Fibroblast of lung (primary cell): ENCODE results near the gene STPG1. TPM values are rescaled to one million over a fixed set of nuclear protein-coding genes. Genes with fewer than 3 reads are reported as not detected.

ENCODE experiments used
- DNase-seq, 2 donors: peaks; one replicate each; pipeline versions ENCODE4 v3.0.0 to v3.0.0-alpha.2; 2010; ENCODE audit warnings: low read depth in 2 of 2
- H2AFZ ChIP-seq: 2 replicates; pipeline ENCODE4 v1.5.1; 2012; ENCODE audit warnings: low read length, control low read depth, inconsistent platforms
- H3K27ac ChIP-seq: 2 replicates; pipeline ENCODE4 v1.5.1; 2011; ENCODE audit warnings: low read length, control low read depth; ENCODE audit not compliant: insufficient read depth
- H3K27me3 ChIP-seq: 2 replicates; pipeline ENCODE4 v1.5.1; 2011; ENCODE audit warnings: mild to moderate bottlenecking, low read length; ENCODE audit not compliant: control insufficient read depth, insufficient read depth
- H3K36me3 ChIP-seq: 2 replicates; pipeline ENCODE4 v1.5.1; 2011; ENCODE audit warnings: low read length; ENCODE audit not compliant: control insufficient read depth, insufficient read depth
- H3K4me1 ChIP-seq: 2 replicates; pipeline ENCODE4 v1.5.1; 2011; ENCODE audit warnings: low read length; ENCODE audit not compliant: control insufficient read depth, insufficient read depth; ENCODE audit errors: extremely low read depth
- H3K4me2 ChIP-seq: 2 replicates; pipeline ENCODE4 v1.5.1; 2011; ENCODE audit warnings: low read length, control low read depth; ENCODE audit not compliant: insufficient read depth; ENCODE audit errors: extremely low read depth
- H3K4me3 ChIP-seq, 4 experiments: fragments of 200-600 bp in 1 of 4; sonication (generic) in 1 of 4; replicated peaks in 1 of 4; 2 replicates each; pipeline ENCODE4 v1.5.1; 2011 to 2016; ENCODE audit warnings: low read length in 4 of 4, low read depth in 3 of 4, mild to moderate bottlenecking in 3 of 4, control low read depth in 2 of 4, inconsistent platforms in 1 of 4, mixed read lengths in 1 of 4; ENCODE audit not compliant: insufficient read depth in 1 of 4; ENCODE audit errors: control extremely low read depth in 1 of 4
- H3K79me2 ChIP-seq: 2 replicates; pipeline ENCODE4 v1.5.1; 2012; ENCODE audit warnings: mild to moderate bottlenecking, low read length, inconsistent platforms; ENCODE audit not compliant: control insufficient read depth, insufficient read depth
- H3K9ac ChIP-seq: 2 replicates; pipeline ENCODE4 v1.5.1; 2011; ENCODE audit warnings: mild to moderate bottlenecking, low read length, control low read depth; ENCODE audit not compliant: insufficient read depth
- H3K9me3 ChIP-seq: 2 replicates; pipeline ENCODE4 v1.5.1; 2012; ENCODE audit warnings: low read depth, low read length; ENCODE audit not compliant: control insufficient read depth, insufficient read depth
- H4K20me1 ChIP-seq: 2 replicates; pipeline ENCODE4 v1.5.1; 2011; ENCODE audit warnings: low read length; ENCODE audit not compliant: control insufficient read depth, insufficient read depth; ENCODE audit errors: extremely low read depth
- CTCF ChIP-seq, 2 donors: IDR thresholded peaks in 1 of 2; conservative IDR thresholded peaks in 1 of 2; 1 replicate in 1 of 2; 2 replicates in 1 of 2; pipeline ENCODE4 v1.5.1; 2011 to 2012; ENCODE audit warnings: low read length in 2 of 2, control low read depth in 1 of 2, inconsistent platforms in 1 of 2, low read depth in 1 of 2, mild to moderate bottlenecking in 1 of 2
- EZH2 ChIP-seq: IDR thresholded peaks from 2 replicates; pipeline ENCODE4 v1.5.1; 2012; ENCODE audit warnings: low read length, control low read depth, mild to moderate bottlenecking; ENCODE audit errors: missing control alignments
- polyA plus RNA-seq, 2 donors: library from polyadenylated mRNA; depleted of rRNA in 1 of 2; stranded (reverse) in 1 of 2; unstranded in 1 of 2; fragments of >200 nt; gene quantifications; 2 replicates each; pipeline ENCODE4 v1.2.1, GENCODE V29; 2011 to 2012; ENCODE audit warnings: missing spikeins in 1 of 2
- total RNA-seq: library from RNA; depleted of rRNA; stranded (reverse); fragments of >200 nt; gene quantifications from 2 replicates; pipeline ENCODE4 v1.2.1, GENCODE V29; 2014

The STPG1 gene
- total and polyA plus RNA-seq, 2 donors (not counting 1 experiment from before 2014, with no cell fraction given), result 7.9 to 8.5 TPM

GRCh38 chr1:24317081-24317480 lies 96.5 kb downstream of the STPG1 start:
- H3K27me3 ChIP-seq, result peaks cover 35% of the 10 kb centered on the region
- DNase-seq, result no peak
- H3K4me1 ChIP-seq, result no peaks in the 10 kb centered on the region
- H2AFZ ChIP-seq, result no peak overlapping the region
- no peaks in the 10 kb centered on the region for H3K9me3 ChIP-seq
- no peak for TF ChIP-seq CTCF (conservative IDR thresholded peaks at IDR 0.05 in 1 of 2, IDR thresholded peaks at IDR 0.05 in 1 of 2; ENCODE audit: low read depth in 1 of 2, low read length in 2 of 2)
- no peak for TF ChIP-seq EZH2
- no peaks in the 10 kb centered on the region for H3K36me3 ChIP-seq
- H3K79me2 ChIP-seq, result no peaks in the 10 kb centered on the region
- H3K4me2 ChIP-seq, result no peak overlapping the region
- no peak overlapping the region for H3K9ac ChIP-seq
- H4K20me1 ChIP-seq, result no peaks in the 10 kb centered on the region
- no peak overlapping the region for H3K27ac ChIP-seq
- H3K4me3 ChIP-seq, result no peak overlapping the region

GRCh38 chr1:24316645-24317044 lies 96.9 kb downstream of the STPG1 start:
- H4K20me1 ChIP-seq, result no peaks in the 10 kb centered on the region
- no peak overlapping the region for H3K9ac ChIP-seq
- H3K4me2 ChIP-seq, result no peak overlapping the region
- no peaks in the 10 kb centered on the region for H3K4me1 ChIP-seq
- no peaks in the 10 kb centered on the region for H3K79me2 ChIP-seq
- no peak for DNase-seq
- TF ChIP-seq CTCF (conservative IDR thresholded peaks at IDR 0.05 in 1 of 2, IDR thresholded peaks at IDR 0.05 in 1 of 2; ENCODE audit: low read depth in 1 of 2, low read length in 2 of 2), result no peak
- TF ChIP-seq EZH2, result no peak
- H3K9me3 ChIP-seq, result no peaks in the 10 kb centered on the region
- H3K27me3 ChIP-seq, result peaks cover 35% of the 10 kb centered on the region
- no peak overlapping the region for H3K27ac ChIP-seq
- H3K36me3 ChIP-seq, result no peaks in the 10 kb centered on the region
- H2AFZ ChIP-seq, result no peak overlapping the region
- no peak overlapping the region for H3K4me3 ChIP-seq

GRCh38 chr1:24315391-24315790 lies 98.2 kb downstream of the STPG1 start:
- DNase-seq, result no peak

More at GRCh38 chr1:24315391-24315790, 98.2 kb downstream of the STPG1 start:
- H3K36me3 ChIP-seq, result no peaks in the 10 kb centered on the region
- H3K4me2 ChIP-seq, result no peak overlapping the region
- no peaks in the 10 kb centered on the region for H3K79me2 ChIP-seq
- H3K4me3 ChIP-seq, result no peak overlapping the region
- no peaks in the 10 kb centered on the region for H3K4me1 ChIP-seq
- H2AFZ ChIP-seq, result no peak overlapping the region
- no peak for TF ChIP-seq EZH2
- H3K27me3 ChIP-seq, result peaks cover 22% of the 10 kb centered on the region
- no peak overlapping the region for H3K9ac ChIP-seq
- H3K9me3 ChIP-seq, result no peaks in the 10 kb centered on the region
- H4K20me1 ChIP-seq, result no peaks in the 10 kb centered on the region
- no peak overlapping the region for H3K27ac ChIP-seq
